Pancreas (tissue), 10 donors: ENCODE data around the gene SLC27A6. TPM values are rescaled to one million over a fixed set of nuclear protein-coding genes. Genes with fewer than 3 reads are reported as not detected.

Source experiments
- ATAC-seq, 4 donors: fragments of 200-7000 bp; cut with Tn5 transposase; one replicate each; pipeline versions ENCODE4 v1.8.0 to v1.9.1; 2020; ENCODE audit warnings: mild to moderate bottlenecking in 4 of 4, moderate library complexity in 4 of 4
- DNase-seq, 6 donors: peaks; one replicate each; pipeline ENCODE4 v3.0.0-alpha.2; 2020
- FAIRE-seq: peaks from 2 replicates; lab custom pipeline; 2012; peaks lifted over from hg19 to GRCh38; lab: Jason Lieb, UNC
- H3K27ac ChIP-seq, 4 donors: fragments of 200-600 bp; sonication (generic); 1 replicate in 3 of 4; 2 replicates in 1 of 4; pipeline versions ENCODE4 v1.5.0 to v1.8.0; 2020
- H3K27me3 ChIP-seq, 4 donors: fragments of 200-600 bp; one replicate each; pipeline ENCODE4 v1.8.0; 2021
- H3K36me3 ChIP-seq, 3 donors: fragments of 200-600 bp; sonication (generic) in 1 of 3; one replicate each; pipeline versions ENCODE4 v1.5.0 to v1.8.0; 2020 to 2021
- H3K4me1 ChIP-seq, 3 donors: fragments of 200-600 bp; one replicate each; pipeline ENCODE4 v1.8.0; 2021
- H3K4me3 ChIP-seq, 4 donors: fragments of 200-600 bp; sonication (generic) in 2 of 4; one replicate each; pipeline versions ENCODE4 v1.5.0 to v1.8.0; 2020 to 2021
- H3K9me3 ChIP-seq, 4 donors: fragments of 200-600 bp; one replicate each; pipeline ENCODE4 v1.8.0; 2021
- CTCF ChIP-seq, 4 donors: fragments of 200-600 bp; sonication (generic) in 3 of 4; IDR thresholded peaks; one replicate each; pipeline versions ENCODE4 v1.5.0 to v1.8.0; 2021; ENCODE audit warnings: antibody characterized with exemption in 4 of 4
- WGBS, 2 donors: extraction: QIAGEN DNeasy Blood & Tissue Kit; methylation state at CpG; one replicate each; pipeline ENCODE4 v1.1.7; 2013; 5-methylcytosine and 5-hydroxymethylcytosine counted together
- intact Hi-C, 3 donors: fragments of 100-400 bp; cut with DNase I; formaldehyde crosslinking; loops; one replicate each; pipeline versions ENCODE4 v1.11.1 to v1.14.2; 2022
- polyA plus RNA-seq, 2 donors: library from polyadenylated mRNA; stranded (reverse); fragments of 200-250 nt; gene quantifications; one replicate each; pipeline ENCODE4 v1.2.3, GENCODE V29; 2013
- total RNA-seq, 6 donors: library from RNA; stranded (reverse); fragmentation: NEBNext Ultra II Directional in 4 of 6; extraction: Animal tissue kit (Norgen Biotek cat#: 25700) in 4 of 6; gene quantifications; one replicate each; pipeline versions ENCODE4 v1.2.1 to v1.2.4, GENCODE V29; 2021 to 2023
- donor health status: healthy with polysubstance abuse.
- donor health status: DM: no; HTN: no; CAD: no; lungs with moderate emphysema.
- donor health status: DM: no; HTN: no; CAD: no.
- donor health status: control.
- donor health status: control.
- donor health status: Bipolar disorder and iron deficiency.
- donor health status: DM: yes; HTN: yes; CAD: no.
- donor health status: DM: no; HTN: no; CAD: no.
- donor health status: DM: no; HTN: no; CAD: no.
- donor health status: DM: yes; HTN: yes; CAD: no.

SLC27A6 gene
- total and polyA plus RNA-seq, 8 donors: 0.03 to 0.61 (median 0.13) TPM

DNA sequence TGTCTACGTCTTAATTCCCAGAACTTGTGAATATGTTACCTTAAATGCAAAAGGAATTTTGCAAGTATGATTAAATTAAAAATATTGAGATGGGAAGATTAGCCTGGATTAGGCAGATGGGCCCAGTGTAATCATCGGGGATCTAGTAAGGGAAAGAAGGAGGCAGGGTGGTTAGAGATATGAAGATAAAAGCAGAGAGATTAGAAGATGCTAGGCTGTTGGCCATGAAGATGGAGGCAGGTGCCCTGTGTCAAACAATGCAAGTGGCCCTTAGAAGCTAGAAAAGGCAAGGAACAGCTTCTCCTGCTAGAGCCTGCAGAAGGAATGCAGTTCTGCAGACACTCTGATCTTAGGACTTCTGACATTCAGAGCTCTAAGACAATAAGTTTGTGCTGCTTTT lies 100.4 kb downstream of the SLC27A6 start:
- FAIRE-seq (no peak), DNase-seq (no peak), ATAC-seq (no peak)
- no peaks in the 10 kb centered on the region for H3K36me3 ChIP-seq
- H3K9me3 ChIP-seq: no peaks in the 10 kb centered on the region
- intact Hi-C loops: no loop called here
- no peaks in the 10 kb centered on the region for H3K27me3 ChIP-seq
- H3K4me3 ChIP-seq: no peak overlapping the region
- no peaks in the 10 kb centered on the region for H3K4me1 ChIP-seq
- 78 to 87% methylated on average over 2 of the region's 2 CpGs for WGBS, 2 donors
- no peak for TF ChIP-seq CTCF (IDR thresholded peaks at IDR 0.05)
- no peak overlapping the region for H3K27ac ChIP-seq

- no peak for TF ChIP-seq CTCF (IDR thresholded peaks at IDR 0.05)
- intact Hi-C loops: no loop called here
- Histone ChIP-seq H3K9me3 (no peaks in the 10 kb centered on the region), H3K4me3 (no peak overlapping the region), H3K36me3 (no peaks in the 10 kb centered on the region), H3K27ac (no peak overlapping the region), H3K4me1 (no peaks in the 10 kb centered on the region), H3K27me3 (peaks cover 0 to 7% (median 0%) of the 10 kb centered on the region in 4 donors)
- no peak for ATAC-seq
- no peak for DNase-seq
- no peak for FAIRE-seq
These were observed 102.5 kb downstream of the SLC27A6 start for GRCh38 chr5:129067745-129068144.

- TF ChIP-seq CTCF (IDR thresholded peaks at IDR 0.05): no peak
- WGBS, 2 donors: 86 to 96% methylated on average over 2 of the region's 2 CpGs
- H3K27me3 ChIP-seq: peaks cover 0 to 7% (median 0%) of the 10 kb centered on the region in 4 donors
- DNase-seq (no peak), ATAC-seq (no peak), FAIRE-seq (no peak)
- intact Hi-C loops: no loop called here
- H3K4me1 ChIP-seq: no peaks in the 10 kb centered on the region
- no peak overlapping the region for H3K27ac ChIP-seq
- H3K4me3 ChIP-seq: no peak overlapping the region
- no peaks in the 10 kb centered on the region for H3K36me3 ChIP-seq
- H3K9me3 ChIP-seq: no peaks in the 10 kb centered on the region
These were observed 104.0 kb downstream of the SLC27A6 start for GRCh38 chr5:129069292-129069691.

- FAIRE-seq: no peak
- no peaks in the 10 kb centered on the region for H3K36me3 ChIP-seq
- ATAC-seq: no peak
- H3K4me1 ChIP-seq: no peaks in the 10 kb centered on the region
- DNase-seq: no peak
- no peaks in the 10 kb centered on the region for H3K9me3 ChIP-seq
- 72 to 83% methylated on average over 3 of the region's 3 CpGs for WGBS, 2 donors
- no peak overlapping the region for H3K4me3 ChIP-seq
- H3K27me3 ChIP-seq: peaks cover 0 to 7% (median 0%) of the 10 kb centered on the region in 4 donors
- no peak overlapping the region for H3K27ac ChIP-seq
- intact Hi-C loops: no loop called here
- TF ChIP-seq CTCF (IDR thresholded peaks at IDR 0.05): no peak
These were observed 107.8 kb downstream of the SLC27A6 start for GRCh38 chr5:129073111-129073510.

DNA sequence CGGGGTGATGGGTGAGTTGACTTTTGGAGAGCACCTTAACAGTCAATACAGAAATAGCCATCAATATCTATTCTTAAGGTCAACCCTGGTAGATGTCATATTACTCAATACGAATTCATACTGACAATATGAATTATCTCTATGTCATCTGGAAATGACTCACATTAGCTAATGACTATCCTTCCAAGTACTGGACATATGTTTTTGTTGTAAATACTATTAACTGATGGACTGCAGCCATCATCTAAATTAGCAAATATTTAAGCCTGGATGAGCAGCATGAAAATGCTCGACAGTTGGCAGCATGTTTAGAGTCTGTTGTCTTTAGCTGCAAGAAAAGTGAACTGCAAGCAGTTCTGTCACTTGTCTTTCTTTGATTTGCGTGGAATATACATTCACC lies 109.6 kb downstream of the SLC27A6 start:
- no peak for TF ChIP-seq CTCF (IDR thresholded peaks at IDR 0.05)
- Histone ChIP-seq H3K27ac (no peak overlapping the region), H3K9me3 (no peaks in the 10 kb centered on the region), H3K36me3 (no peaks in the 10 kb centered on the region), H3K27me3 (peaks cover 0 to 7% (median 0%) of the 10 kb centered on the region in 4 donors), H3K4me3 (no peak overlapping the region), H3K4me1 (no peaks in the 10 kb centered on the region)
- 57 to 67% methylated on average over 4 of the region's 4 CpGs for whole genome bisulfite sequencing, 2 donors
- ATAC-seq: no peak
- intact Hi-C loops: no loop called here
- DNase-seq: no peak
- FAIRE-seq: no peak
